ENCODE results near the gene ZNF83.

The ZNF83 gene

GRCh38 chr19:52651956-52652355 lies 13.8 kb upstream of the ZNF83 start:
- ChIA-PET POLR2A (no interaction called here), CTCF (no interaction called here)
- DNase-seq (ENCODE audit: low read depth, low spot score), result no peak
- TF ChIP-seq CTCF (IDR thresholded peaks at IDR 0.05; ENCODE audit: insufficient read depth, low read length, missing control alignments), result no peak
- no peak overlapping the region for H3K4me3 ChIP-seq (ENCODE audit: low read depth, low read length)

- DNase-seq (ENCODE audit: low read depth, low spot score), result peak; percentile 21
- ChIA-PET POLR2A (interaction anchor here (0.6 to 1.2 kb wide), 4 partner anchors 10 to 1814 kb away, joined by 3 to 5 read pairs (median 4); partner anchors contain the start of gene ZNF83), CTCF (no interaction called here)
- no peak overlapping the region for H3K4me3 ChIP-seq (ENCODE audit: low read depth, low read length)
- TF ChIP-seq CTCF (IDR thresholded peaks at IDR 0.05; ENCODE audit: insufficient read depth, low read length, missing control alignments), result no peak
These were observed 10.3 kb upstream of the ZNF83 start for GRCh38 chr19:52648336-52649016.

GRCh38 chr19:52646571-52647217 lies 8.5 kb upstream of the ZNF83 start:
- CTCF ChIA-PET, result no interaction called here
- TF ChIP-seq CTCF (IDR thresholded peaks at IDR 0.05; ENCODE audit: insufficient read depth, low read length, missing control alignments), result no peak
- POLR2A ChIA-PET, result no interaction called here
- DNase-seq (ENCODE audit: low read depth, low spot score), result no peak
- H3K4me3 ChIP-seq (ENCODE audit: low read depth, low read length), result no peak overlapping the region

GRCh38 chr19:52640916-52641315 lies 2.8 kb upstream of the ZNF83 start:
- TF ChIP-seq CTCF (IDR thresholded peaks at IDR 0.05; ENCODE audit: insufficient read depth, low read length, missing control alignments), result no peak
- ChIA-PET CTCF (no interaction called here), POLR2A (no interaction called here)
- DNase-seq (ENCODE audit: low read depth, low spot score), result no peak
- no peak overlapping the region for H3K4me3 ChIP-seq (ENCODE audit: low read depth, low read length)

GRCh38 chr19:52639996-52640395 lies 1.8 kb upstream of the ZNF83 start:
- ChIA-PET CTCF (no interaction called here), POLR2A (no interaction called here)
- no peak for TF ChIP-seq CTCF (IDR thresholded peaks at IDR 0.05; ENCODE audit: insufficient read depth, low read length, missing control alignments)
- no peak for DNase-seq (ENCODE audit: low read depth, low spot score)
- H3K4me3 ChIP-seq (ENCODE audit: low read depth, low read length), result no peak overlapping the region

- POLR2A ChIA-PET, result interaction anchor here (1.1 kb wide), 1 partner anchor 10 kb away, joined by 4 read pairs; no protein-coding TSS in a partner anchor
- DNase-seq (ENCODE audit: low read depth, low spot score), result no peak
- TF ChIP-seq CTCF (IDR thresholded peaks at IDR 0.05; ENCODE audit: insufficient read depth, low read length, missing control alignments), result no peak
- peak overlapping the region; percentile 58 for H3K4me3 ChIP-seq (ENCODE audit: low read depth, low read length)
- CTCF ChIA-PET, result no interaction called here
These were observed 446 bp upstream of the ZNF83 start for GRCh38 chr19:52638601-52639000.

All from AG04449 (cell line).